Fibroblast of pulmonary artery (primary cell): ENCODE data around the gene PHACTR3.

ENCODE experiments used
- DNase-seq: peaks from one replicate; pipeline ENCODE4 v3.0.0-alpha.2; 2010; ENCODE audit warnings: low read depth
- H3K4me3 ChIP-seq: replicated peaks from 2 replicates; pipeline ENCODE4 v1.5.1; 2011; ENCODE audit warnings: low read depth, mild to moderate bottlenecking, control low read depth, low read length, moderate library complexity
- TF ChIP-seq, protein P1 (sequence below): IDR thresholded peaks from 2 replicates; pipeline ENCODE4 v1.5.1; 2011; ENCODE audit warnings: mild to moderate bottlenecking, control low read depth, low read length, inconsistent platforms; ENCODE audit errors: missing control alignments

The PHACTR3 gene

DNA sequence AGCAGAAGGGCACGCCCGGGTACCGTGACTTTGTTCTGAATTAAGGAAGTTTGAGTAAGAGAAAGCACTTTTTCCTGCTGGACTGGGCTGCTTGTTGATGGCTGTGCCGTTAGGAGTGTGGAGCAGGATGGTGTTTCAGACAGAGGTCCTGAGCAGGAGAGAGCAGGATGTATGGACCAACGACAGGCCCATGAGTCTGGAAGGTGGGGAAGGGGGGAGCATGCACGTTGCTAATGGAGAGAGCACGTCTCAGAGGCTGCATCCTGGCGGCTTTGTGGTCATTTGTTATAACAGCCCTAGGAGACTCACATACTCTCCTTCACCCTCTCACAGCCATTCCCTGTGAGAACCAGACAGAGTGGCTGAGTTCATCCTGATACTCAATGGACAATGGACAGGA is 56.8 kb downstream of the PHACTR3 start:
- no peak for DNase-seq
- no peak overlapping the region for H3K4me3 ChIP-seq
- TF ChIP-seq, protein P1, sequence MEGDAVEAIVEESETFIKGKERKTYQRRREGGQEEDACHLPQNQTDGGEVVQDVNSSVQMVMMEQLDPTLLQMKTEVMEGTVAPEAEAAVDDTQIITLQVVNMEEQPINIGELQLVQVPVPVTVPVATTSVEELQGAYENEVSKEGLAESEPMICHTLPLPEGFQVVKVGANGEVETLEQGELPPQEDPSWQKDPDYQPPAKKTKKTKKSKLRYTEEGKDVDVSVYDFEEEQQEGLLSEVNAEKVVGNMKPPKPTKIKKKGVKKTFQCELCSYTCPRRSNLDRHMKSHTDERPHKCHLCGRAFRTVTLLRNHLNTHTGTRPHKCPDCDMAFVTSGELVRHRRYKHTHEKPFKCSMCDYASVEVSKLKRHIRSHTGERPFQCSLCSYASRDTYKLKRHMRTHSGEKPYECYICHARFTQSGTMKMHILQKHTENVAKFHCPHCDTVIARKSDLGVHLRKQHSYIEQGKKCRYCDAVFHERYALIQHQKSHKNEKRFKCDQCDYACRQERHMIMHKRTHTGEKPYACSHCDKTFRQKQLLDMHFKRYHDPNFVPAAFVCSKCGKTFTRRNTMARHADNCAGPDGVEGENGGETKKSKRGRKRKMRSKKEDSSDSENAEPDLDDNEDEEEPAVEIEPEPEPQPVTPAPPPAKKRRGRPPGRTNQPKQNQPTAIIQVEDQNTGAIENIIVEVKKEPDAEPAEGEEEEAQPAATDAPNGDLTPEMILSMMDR: no peak

DNA sequence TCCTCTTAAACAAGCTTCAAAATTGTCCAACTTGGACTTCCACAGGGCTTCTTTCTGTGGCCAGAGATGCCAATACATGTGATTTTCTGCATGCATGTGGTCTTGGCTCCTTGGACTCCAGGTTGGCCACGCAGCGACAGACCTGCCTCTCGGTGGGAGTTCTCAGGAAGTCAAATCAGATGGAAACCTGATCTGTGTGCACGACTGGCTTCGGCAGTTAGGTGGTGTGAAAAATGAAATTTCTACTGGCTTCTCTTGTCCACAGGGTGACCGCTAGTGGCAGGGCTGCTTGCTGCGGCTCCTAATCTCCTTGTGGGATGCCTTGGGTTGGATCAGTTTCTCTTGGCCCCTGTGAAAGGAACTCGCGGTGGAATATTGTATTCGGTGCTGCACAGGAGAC is 57.3 kb downstream of the PHACTR3 start:
- DNase-seq: no peak
- TF ChIP-seq, protein P1: no peak
- no peak overlapping the region for H3K4me3 ChIP-seq

DNA sequence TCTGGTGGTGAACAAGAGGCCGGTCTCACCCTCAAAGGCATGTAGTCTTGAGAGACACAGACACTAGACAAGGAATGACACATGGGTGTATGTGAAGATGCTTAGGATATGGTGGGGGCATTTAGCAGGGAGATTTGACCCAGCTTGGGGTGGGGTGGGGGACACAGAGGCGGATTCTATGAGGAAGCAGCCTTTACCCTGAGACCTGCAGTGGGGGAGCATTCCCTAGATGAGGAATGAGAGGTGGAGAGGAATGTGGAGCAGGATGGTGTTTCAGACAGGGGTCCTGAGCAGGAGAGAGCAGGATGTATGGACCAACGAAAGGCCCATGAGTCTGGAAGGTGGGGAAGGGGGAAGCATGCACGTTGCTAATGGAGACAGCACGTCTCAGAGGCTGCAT is 57.8 kb downstream of the PHACTR3 start:
- DNase-seq: no peak
- no peak overlapping the region for H3K4me3 ChIP-seq
- TF ChIP-seq, protein P1: no peak

DNA sequence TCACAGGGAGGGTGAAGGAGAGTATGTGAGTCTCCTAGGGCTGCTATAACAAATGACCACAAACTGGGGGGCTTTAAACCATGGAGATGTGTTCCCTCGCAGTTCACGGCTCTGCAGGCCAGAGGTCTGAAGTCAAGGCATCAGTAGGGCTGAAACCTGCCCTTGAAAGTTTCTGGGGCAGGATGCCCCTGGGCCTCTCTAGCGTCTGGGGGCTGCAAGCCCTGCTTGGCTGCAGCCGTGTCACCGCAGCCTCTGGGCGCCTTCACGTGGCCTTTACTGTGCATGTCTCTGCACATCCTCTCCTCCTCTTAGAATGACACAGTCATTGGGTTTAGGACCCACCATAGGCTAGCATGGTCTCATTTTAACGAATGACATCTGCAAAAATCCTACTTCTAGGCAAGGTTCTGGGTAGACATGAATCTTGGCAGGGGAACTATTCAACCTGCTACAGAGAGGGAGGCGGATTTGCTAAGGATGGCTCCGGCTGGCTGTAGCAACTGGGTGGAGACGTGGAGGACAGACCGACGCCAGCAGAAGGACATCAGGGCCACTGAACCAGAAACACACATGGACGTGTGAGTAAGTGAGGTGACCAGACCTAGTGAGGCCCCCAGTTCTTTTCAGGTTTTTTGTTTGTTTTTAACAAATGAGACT is 58.6 kb downstream of the PHACTR3 start:
- TF ChIP-seq, protein P1: no peak
- DNase-seq: no peak
- H3K4me3 ChIP-seq: no peak overlapping the region

DNA sequence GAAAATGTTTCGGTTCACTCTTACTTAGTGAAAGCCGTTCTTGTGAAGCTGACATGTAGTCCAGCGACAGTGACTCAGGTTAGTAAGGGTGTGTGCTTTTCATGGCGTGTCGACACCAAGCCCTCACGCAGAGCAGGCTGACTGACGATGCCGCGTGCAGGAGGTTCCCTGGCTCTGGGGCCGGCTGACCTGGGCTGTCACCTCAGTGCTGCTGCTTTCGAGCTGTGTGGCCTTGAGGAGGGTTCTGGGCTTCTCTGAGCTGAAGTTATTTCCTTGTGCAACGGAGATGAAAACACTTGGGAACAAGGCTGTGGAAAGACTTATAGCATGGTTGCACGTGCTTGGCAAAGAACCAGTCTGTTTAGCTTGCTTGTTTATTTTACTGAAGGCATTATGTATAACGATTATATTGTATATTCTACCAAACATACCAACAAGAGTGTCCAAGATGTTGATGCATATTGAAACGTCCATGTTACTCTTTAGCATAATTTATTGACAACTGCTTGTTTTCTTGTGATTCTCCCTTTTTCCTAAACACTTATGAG is 59.2 kb downstream of the PHACTR3 start:
- TF ChIP-seq, protein P1: no peak
- no peak overlapping the region for H3K4me3 ChIP-seq
- no peak for DNase-seq

DNA sequence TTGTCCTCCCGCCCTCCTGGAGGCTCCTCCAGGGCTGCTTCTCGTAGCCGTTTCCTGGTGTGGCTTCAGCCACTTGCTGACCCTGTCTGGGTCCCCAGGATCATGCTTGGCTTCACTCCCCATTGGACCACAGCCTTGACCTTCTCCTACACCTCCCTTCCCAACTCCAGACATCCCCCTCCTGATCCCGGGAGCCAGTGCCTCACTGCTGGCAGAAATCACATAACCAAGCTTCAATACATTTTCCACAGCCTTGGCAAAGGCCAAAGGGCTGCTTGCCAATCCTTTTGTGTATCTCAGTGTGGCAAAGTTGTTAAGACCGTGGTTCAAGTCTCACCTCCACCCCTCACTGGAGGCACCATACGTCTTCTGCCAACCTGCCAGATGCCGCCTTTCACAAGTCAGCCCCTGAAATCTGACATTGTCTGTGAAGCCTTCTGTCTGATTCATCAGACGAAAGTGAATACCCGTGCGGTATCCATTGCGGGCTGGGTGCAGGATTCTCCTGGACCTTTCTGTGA is 60.1 kb downstream of the PHACTR3 start:
- no peak overlapping the region for H3K4me3 ChIP-seq
- TF ChIP-seq, protein P1: no peak
- DNase-seq: no peak
